ENCODE measurements around the gene NRXN3.

The NRXN3 gene

DNA sequence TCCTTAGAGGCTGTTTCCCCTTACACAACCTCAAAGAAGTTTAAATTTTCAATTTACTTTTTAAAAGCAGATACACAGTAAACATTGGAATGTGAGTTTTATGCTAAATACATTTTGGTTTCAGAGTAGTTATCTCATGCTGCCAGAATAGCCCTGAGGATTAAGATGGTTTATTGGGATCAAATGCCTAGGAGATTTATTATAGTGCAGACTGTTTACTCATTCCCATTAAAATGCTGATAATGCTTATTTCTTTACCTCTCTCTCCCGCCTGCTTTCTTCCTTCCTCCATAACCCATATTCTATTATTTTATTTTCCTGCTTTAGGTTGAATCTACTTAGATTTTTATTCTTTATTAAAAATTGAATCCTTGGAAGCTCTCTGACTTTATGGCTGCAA lies 1701.0 kb downstream of the NRXN3 start:
- TF ChIP-seq, protein P1, sequence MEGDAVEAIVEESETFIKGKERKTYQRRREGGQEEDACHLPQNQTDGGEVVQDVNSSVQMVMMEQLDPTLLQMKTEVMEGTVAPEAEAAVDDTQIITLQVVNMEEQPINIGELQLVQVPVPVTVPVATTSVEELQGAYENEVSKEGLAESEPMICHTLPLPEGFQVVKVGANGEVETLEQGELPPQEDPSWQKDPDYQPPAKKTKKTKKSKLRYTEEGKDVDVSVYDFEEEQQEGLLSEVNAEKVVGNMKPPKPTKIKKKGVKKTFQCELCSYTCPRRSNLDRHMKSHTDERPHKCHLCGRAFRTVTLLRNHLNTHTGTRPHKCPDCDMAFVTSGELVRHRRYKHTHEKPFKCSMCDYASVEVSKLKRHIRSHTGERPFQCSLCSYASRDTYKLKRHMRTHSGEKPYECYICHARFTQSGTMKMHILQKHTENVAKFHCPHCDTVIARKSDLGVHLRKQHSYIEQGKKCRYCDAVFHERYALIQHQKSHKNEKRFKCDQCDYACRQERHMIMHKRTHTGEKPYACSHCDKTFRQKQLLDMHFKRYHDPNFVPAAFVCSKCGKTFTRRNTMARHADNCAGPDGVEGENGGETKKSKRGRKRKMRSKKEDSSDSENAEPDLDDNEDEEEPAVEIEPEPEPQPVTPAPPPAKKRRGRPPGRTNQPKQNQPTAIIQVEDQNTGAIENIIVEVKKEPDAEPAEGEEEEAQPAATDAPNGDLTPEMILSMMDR (conservative IDR thresholded peaks at IDR 0.05; ENCODE audit: low read length), result no peak

GRCh38 chr14:79878229-79878628 lies 1708.1 kb downstream of the NRXN3 start:
- DNase-seq (ENCODE audit: low read depth), result no peak
- H3K4me3 ChIP-seq (ENCODE audit: low read length), result no peak overlapping the region
- TF ChIP-seq, protein P1 (conservative IDR thresholded peaks at IDR 0.05; ENCODE audit: low read length), result no peak

More for the DNA sequence above, 1701.0 kb downstream of the NRXN3 start:
- no peak overlapping the region for H3K4me3 ChIP-seq (ENCODE audit: low read length)
- no peak for DNase-seq (ENCODE audit: low read depth)

GRCh38 chr14:79878785-79879184 lies 1708.6 kb downstream of the NRXN3 start:
- H3K4me3 ChIP-seq (ENCODE audit: low read length), result no peak overlapping the region
- no peak for DNase-seq (ENCODE audit: low read depth)
- TF ChIP-seq, protein P1 (conservative IDR thresholded peaks at IDR 0.05; ENCODE audit: low read length), result no peak

DNA sequence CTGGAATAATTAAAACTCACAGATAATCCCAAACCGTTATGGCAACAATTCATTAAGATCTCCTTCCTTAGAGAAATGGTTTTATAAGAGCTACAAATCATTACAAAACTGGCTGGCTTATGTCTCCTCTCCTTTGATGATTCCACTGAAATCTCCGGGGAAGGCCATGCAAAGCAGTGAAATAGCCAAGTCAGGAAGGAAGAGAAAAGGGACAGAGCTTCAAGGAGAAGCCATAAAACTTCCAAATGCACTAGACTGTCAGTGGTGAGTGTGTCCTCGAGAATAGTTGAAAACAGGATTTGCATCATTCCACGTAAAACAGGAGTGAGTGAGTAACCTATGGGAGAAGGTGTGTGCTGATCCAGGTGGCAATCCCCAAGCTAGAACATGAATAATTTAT lies 1711.1 kb downstream of the NRXN3 start:
- no peak for DNase-seq (ENCODE audit: low read depth)
- no peak overlapping the region for H3K4me3 ChIP-seq (ENCODE audit: low read length)
- TF ChIP-seq, protein P1 (conservative IDR thresholded peaks at IDR 0.05; ENCODE audit: low read length), result no peak

DNA sequence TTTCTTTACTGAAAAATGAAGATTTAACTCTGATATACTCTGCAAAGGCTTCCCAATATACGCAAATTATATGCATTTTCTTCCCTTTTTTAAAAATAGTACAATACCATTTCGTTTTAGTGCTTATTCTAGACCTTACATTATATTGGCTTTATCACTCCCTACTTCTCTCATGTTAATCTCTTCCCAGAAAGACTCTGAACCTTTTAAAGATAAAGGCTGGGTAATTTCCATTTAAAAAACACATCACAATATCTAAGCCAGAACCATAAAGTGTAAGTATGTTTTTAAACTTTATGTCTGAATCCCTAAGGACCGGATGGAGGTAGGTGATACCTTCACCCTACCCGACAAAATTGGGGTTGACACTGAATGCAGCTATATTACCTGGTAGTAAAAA lies 1720.4 kb downstream of the NRXN3 start:
- no peak overlapping the region for H3K4me3 ChIP-seq (ENCODE audit: low read length)
- TF ChIP-seq, protein P1 (conservative IDR thresholded peaks at IDR 0.05; ENCODE audit: low read length), result no peak
- DNase-seq (ENCODE audit: low read depth), result no peak

DNA sequence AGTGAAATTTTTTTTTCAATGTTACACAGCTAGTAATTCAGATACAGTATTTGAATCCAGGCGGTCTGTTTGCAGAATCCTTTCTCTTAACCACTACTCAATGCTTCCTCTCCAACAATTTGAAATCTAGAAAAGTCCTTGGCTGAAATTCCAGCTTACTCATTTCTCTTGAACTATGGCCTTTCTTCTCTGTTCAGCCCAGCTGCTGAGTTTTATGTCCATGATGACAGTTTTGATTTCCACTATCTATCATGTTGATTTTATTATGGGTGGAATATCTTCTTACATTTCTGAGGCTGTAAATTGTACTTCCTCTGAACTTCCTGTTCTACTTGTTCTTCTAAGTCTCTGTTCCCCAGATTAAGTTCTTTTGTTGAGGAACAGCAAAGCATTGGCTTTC lies 1725.8 kb downstream of the NRXN3 start:
- no peak overlapping the region for H3K4me3 ChIP-seq (ENCODE audit: low read length)
- no peak for DNase-seq (ENCODE audit: low read depth)
- TF ChIP-seq, protein P1 (conservative IDR thresholded peaks at IDR 0.05; ENCODE audit: low read length), result no peak

- DNase-seq (ENCODE audit: low read depth), result no peak
- TF ChIP-seq, protein P1 (conservative IDR thresholded peaks at IDR 0.05; ENCODE audit: low read length), result no peak
Measured at GRCh38 chr14:79899610-79900009, 1729.4 kb downstream of the NRXN3 start.

More at GRCh38 chr14:79899610-79900009, 1729.4 kb downstream of the NRXN3 start:
- H3K4me3 ChIP-seq (ENCODE audit: low read length), result no peak overlapping the region
